ENCODE results near the gene DNAJC16. TPM values are rescaled to one million over a fixed set of nuclear protein-coding genes. Genes with fewer than 3 reads are reported as not detected.

DNAJC16 gene
- total and polyA plus RNA-seq, 7 donors = 1.2 to 20.5 (median 11.4) TPM

GRCh38 chr1:15525050-15526020 is 1.3 kb upstream of the DNAJC16 start:
- intact Hi-C loops (cut with DNase I) = loop anchor here (5.0 to 10.0 kb wide), 3 partner anchors 92 to 1529 kb away; partner anchors contain the start of genes DDI2, SDHB and TMEM51
- peak; percentile 73 for DNase-seq
- Histone ChIP-seq H3K4me1 (peaks cover 0 to 41% (median 33%) of the 10 kb centered on the region in 4 donors), H3K36me3 (peaks cover 0 to 14% (median 0%) of the 10 kb centered on the region in 4 donors), H3K27ac (peak overlapping the region; percentile 97 to 100 (median 98)), H3K4me3 (peak overlapping the region; percentile 40 to 93 (median 77)), H3K9me3 (no peaks in the 10 kb centered on the region), H3K27me3 (no peaks in the 10 kb centered on the region)
- 2 to 3% methylated on average over 40 of the region's 40 CpGs for WGBS, 2 donors
- TF ChIP-seq POLR2A (IDR thresholded peaks at IDR 0.05) (peak in 1 of 2 donors; percentile 21), POLR2AphosphoS5 (IDR thresholded peaks at IDR 0.05) (peak; percentile 34 to 67 (median 47)), CTCF (IDR thresholded peaks at IDR 0.05) (no peak)

- Histone ChIP-seq H3K4me3 (peak overlapping the region; percentile 30 to 99 (median 94)), H3K27me3 (no peaks in the 10 kb centered on the region), H3K27ac (peak overlapping the region; percentile 97 to 100 (median 98)), H3K9me3 (no peaks in the 10 kb centered on the region), H3K36me3 (peaks cover 0 to 21% (median 1%) of the 10 kb centered on the region in 4 donors), H3K4me1 (peaks cover 0 to 41% (median 33%) of the 10 kb centered on the region in 4 donors)
- TF ChIP-seq EP300 (IDR thresholded peaks at IDR 0.05) = no peak
- no peak for TF ChIP-seq POLR2AphosphoS5 (IDR thresholded peaks at IDR 0.05)
- TF ChIP-seq POLR2A (IDR thresholded peaks at IDR 0.05) = no peak
- no peak for TF ChIP-seq CTCF (IDR thresholded peaks at IDR 0.05)
- WGBS, 2 donors = 5 to 16% methylated on average over 9 of the region's 9 CpGs
- no peak for DNase-seq
- intact Hi-C loops (cut with DNase I) = loop anchor here (5.0 to 10.0 kb wide), 3 partner anchors 91 to 1529 kb away; partner anchors contain the start of genes DDI2, SDHB and TMEM51
Measured at GRCh38 chr1:15526021-15526489, 593 bp upstream of the DNAJC16 start.

GRCh38 chr1:15531003-15531402 is 4.4 kb downstream of the DNAJC16 start:
- no peaks in the 10 kb centered on the region for H3K9me3 ChIP-seq
- intact Hi-C loops (cut with DNase I) = no loop called here
- 94 to 95% methylated on average over 4 of the region's 4 CpGs for WGBS, 2 donors
- H3K4me1 ChIP-seq = peaks cover 0 to 19% (median 15%) of the 10 kb centered on the region in 4 donors
- peaks cover 0 to 45% (median 5%) of the 10 kb centered on the region in 4 donors for H3K36me3 ChIP-seq
- DNase-seq = no peak
- no peaks in the 10 kb centered on the region for H3K27me3 ChIP-seq
- H3K4me3 ChIP-seq = no peak overlapping the region
- H3K27ac ChIP-seq = no peak overlapping the region
- no peak for TF ChIP-seq EP300 (IDR thresholded peaks at IDR 0.05)
- TF ChIP-seq CTCF (IDR thresholded peaks at IDR 0.05) = no peak

DNA sequence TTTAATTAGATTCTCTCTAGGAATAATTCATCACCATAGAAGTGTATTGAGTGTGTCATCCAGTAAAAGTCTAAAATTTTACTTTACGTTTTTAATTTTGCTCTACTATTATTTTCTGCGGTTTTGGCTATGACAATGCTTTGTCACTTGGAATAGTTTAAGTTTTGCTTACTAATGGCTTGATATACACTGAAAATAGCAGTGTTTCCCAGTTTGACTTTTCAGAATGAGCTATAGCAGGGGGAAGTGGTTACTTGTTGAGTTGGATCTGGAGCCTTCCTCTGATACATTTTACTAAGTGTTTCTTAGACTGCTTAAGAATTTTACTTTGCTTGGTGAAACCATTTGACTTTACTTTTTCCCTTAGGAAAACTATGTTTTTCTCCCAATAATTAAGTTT is 5.0 kb downstream of the DNAJC16 start:
- 72 to 89% methylated on average over 2 of the region's 2 CpGs for WGBS, 2 donors
- no peaks in the 10 kb centered on the region for H3K9me3 ChIP-seq
- no peak for DNase-seq
- H3K27ac ChIP-seq = no peak overlapping the region
- H3K4me1 ChIP-seq = peaks cover 0 to 16% (median 12%) of the 10 kb centered on the region in 4 donors
- TF ChIP-seq CTCF (IDR thresholded peaks at IDR 0.05) (no peak), EP300 (IDR thresholded peaks at IDR 0.05) (no peak), POLR2A (IDR thresholded peaks at IDR 0.05) (no peak), POLR2AphosphoS5 (IDR thresholded peaks at IDR 0.05) (no peak)
- H3K27me3 ChIP-seq = no peaks in the 10 kb centered on the region
- intact Hi-C loops (cut with DNase I) = no loop called here
- H3K36me3 ChIP-seq = peaks cover 0 to 52% (median 7%) of the 10 kb centered on the region in 4 donors
- H3K4me3 ChIP-seq = no peak overlapping the region

Measured in sigmoid colon (tissue), 7 donors.